Putamen (tissue), 1 donor: ENCODE data around the gene CT45A6.
"Not testable (repeated sequence)": the region's sequence is repeated elsewhere in the genome, so short reads cannot be mapped to it uniquely, and the experiment has no call there.

ENCODE experiments used
- DNase-seq: peaks from one replicate; pipeline ENCODE4 v3.0.0-alpha.2; 2016; ENCODE audit warnings: low spot score

The CT45A6 gene

GRCh38 chrX:135802687-135803086 is at the start of gene CT45A6:
CT45A6 (minus strand) TSS chrX:135802787; CDS start chrX:135798993, 3,794 bp downstream.
- DNase-seq = not testable (repeated sequence)

GRCh38 chrX:135837180-135837579 is 34.6 kb upstream of the CT45A6 start, which contains the start of gene CT45A7:
CT45A7 (minus strand) TSS chrX:135837280; CDS start chrX:135833533, 3,747 bp downstream.
- DNase-seq = not testable (repeated sequence)

GRCh38 chrX:135819912-135820311 is 17.3 kb upstream of the CT45A6 start, which contains the start of gene CT45A2:
CT45A2 (minus strand) TSS chrX:135820012; CDS start chrX:135816265, 3,747 bp downstream.
- DNase-seq = not testable (repeated sequence)

- not testable (repeated sequence) for DNase-seq
Measured at GRCh38 chrX:135785403-135785802, 17.2 kb downstream of the CT45A6 start, which contains the start of gene CT45A5. CT45A5 (minus strand) TSS chrX:135785503; CDS start chrX:135781729, 3,774 bp downstream.

GRCh38 chrX:135768091-135768490 is 34.5 kb downstream of the CT45A6 start, which contains the start of gene CT45A3:
CT45A3 (minus strand) TSS chrX:135768191; CDS start chrX:135764444, 3,747 bp downstream.
- DNase-seq = not testable (repeated sequence)

- DNase-seq = not testable (repeated sequence)
Measured at GRCh38 chrX:135744739-135745138, 57.8 kb downstream of the CT45A6 start.
